Fibroblast of the aortic adventitia (primary cell): Measurements from ENCODE around the gene METTL14. TPM values are rescaled to one million over a fixed set of nuclear protein-coding genes. Genes with fewer than 3 reads are reported as not detected.
A peak's percentile ranks its signal among the peaks of the same experiment; 100 is the strongest.
"Not testable (repeated sequence)": the region's sequence is repeated elsewhere in the genome, so short reads cannot be mapped to it uniquely, and the experiment has no call there.

Source experiments
- DNase-seq: peaks from one replicate; pipeline ENCODE4 v3.0.0-alpha.2; 2010; ENCODE audit warnings: low read depth
- H3K4me3 ChIP-seq: 2 replicates; pipeline ENCODE4 v1.5.1; 2011; ENCODE audit warnings: low read depth, mild to moderate bottlenecking, control low read depth, low read length, moderate library complexity
- CTCF ChIP-seq: IDR thresholded peaks from 2 replicates; pipeline ENCODE4 v1.5.1; 2011; ENCODE audit warnings: mild to moderate bottlenecking, low read length, control low read depth, inconsistent platforms; ENCODE audit not compliant: insufficient read depth
- total RNA-seq: library from RNA; depleted of rRNA; stranded (reverse); fragments of >200 nt; gene quantifications from 2 replicates; pipeline ENCODE4 v1.2.3, GENCODE V29; 2012; ENCODE audit warnings: low replicate concordance

METTL14 gene
- 18.8 and 27.5 TPM in 2 replicates for total RNA-seq

- peak within 1 kb of the TSS; percentile 90 for H3K4me3 ChIP-seq
- TF ChIP-seq CTCF: peak; percentile 29
- peak; percentile 90 for DNase-seq
These were observed at the start of gene METTL14 for GRCh38 chr4:118684873-118685811. Gene METTL14 (plus strand): TSS chr4:118685392. CDS start chr4:118685535, 143 bp downstream.

- DNase-seq, H3K4me3 ChIP-seq: not testable (repeated sequence)
These were observed 49.1 kb upstream of the METTL14 start for GRCh38 chr4:118636126-118636525.

- peak; percentile 33 for TF ChIP-seq CTCF
- not testable (repeated sequence) for H3K4me3 ChIP-seq
- DNase-seq: peak; percentile 26
These were observed 20.5 kb upstream of the METTL14 start for GRCh38 chr4:118664665-118665064.

GRCh38 chr4:118669220-118669619 is 16.0 kb upstream of the METTL14 start:
- peak; percentile 82 for DNase-seq
- H3K4me3 ChIP-seq: not testable (repeated sequence)

GRCh38 chr4:118670968-118671367 is 14.2 kb upstream of the METTL14 start:
- DNase-seq, H3K4me3 ChIP-seq: not testable (repeated sequence)

- DNase-seq: peak; percentile 6
- peak; percentile 17 for TF ChIP-seq CTCF
- H3K4me3 ChIP-seq: no peak overlapping the region
These were observed 9.1 kb upstream of the METTL14 start for GRCh38 chr4:118676128-118676527.

- DNase-seq: no peak
- no peak overlapping the region for H3K4me3 ChIP-seq
These were observed 4.4 kb upstream of the METTL14 start for GRCh38 chr4:118680808-118681207.

GRCh38 chr4:118682928-118683327 is 2.3 kb upstream of the METTL14 start:
- H3K4me3 ChIP-seq: no peak overlapping the region
- DNase-seq: peak; percentile 61
- peak; percentile 65 for TF ChIP-seq CTCF

More at GRCh38 chr4:118680808-118681207, 4.4 kb upstream of the METTL14 start:
- TF ChIP-seq CTCF: no peak
